Dermis microvascular lymphatic vessel endothelial cell (primary cell): ENCODE data around the gene GRM7. TPM values are rescaled to one million over a fixed set of nuclear protein-coding genes. Genes with fewer than 3 reads are reported as not detected.

Experiments
- DNase-seq, 2 donors: peaks; one replicate each; pipeline versions ENCODE4 v3.0.0 to v3.0.0-alpha.2; 2010; ENCODE audit warnings: low read depth in 2 of 2
- total RNA-seq: library from RNA; depleted of rRNA; stranded (reverse); fragments of >200 nt; gene quantifications from 2 replicates; pipeline ENCODE4 v1.2.1, GENCODE V29; 2014

GRM7 gene
- total RNA-seq, 1 donor from 2014 or later = not detected

DNA sequence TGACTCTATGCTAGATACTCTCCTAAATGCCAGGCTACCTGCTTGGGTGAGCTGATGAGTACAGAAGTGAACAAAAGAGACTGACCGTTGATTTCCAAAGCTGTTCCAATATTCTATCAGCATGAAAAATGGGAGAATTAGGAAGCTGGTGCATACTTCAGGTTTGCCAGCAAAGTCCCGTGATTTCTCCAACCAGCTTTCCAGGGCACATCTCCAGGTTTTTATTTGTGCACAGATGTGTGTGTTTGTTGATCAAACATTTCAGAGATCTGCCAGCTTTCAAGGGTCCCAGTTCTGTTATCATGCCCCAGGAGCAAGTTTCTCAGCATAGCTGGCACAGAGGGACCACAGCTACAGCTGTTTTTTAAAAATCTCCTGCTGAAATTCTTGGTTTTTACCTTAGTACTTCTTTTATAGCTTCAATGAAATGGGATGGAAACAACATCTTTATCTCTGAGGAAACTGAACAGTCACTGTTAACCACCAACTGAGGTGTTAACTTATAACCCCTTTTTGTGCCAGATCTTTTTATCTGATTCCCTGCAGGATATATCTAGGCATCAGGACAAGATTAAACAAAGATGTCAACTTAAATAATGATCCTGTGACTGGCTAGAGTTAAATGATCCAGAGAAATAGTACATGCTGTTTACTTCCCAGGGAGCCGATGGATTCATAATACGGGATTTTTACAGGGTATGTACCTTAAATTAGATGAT lies 380.8 kb downstream of the GRM7 start:
- no peak for DNase-seq

DNA sequence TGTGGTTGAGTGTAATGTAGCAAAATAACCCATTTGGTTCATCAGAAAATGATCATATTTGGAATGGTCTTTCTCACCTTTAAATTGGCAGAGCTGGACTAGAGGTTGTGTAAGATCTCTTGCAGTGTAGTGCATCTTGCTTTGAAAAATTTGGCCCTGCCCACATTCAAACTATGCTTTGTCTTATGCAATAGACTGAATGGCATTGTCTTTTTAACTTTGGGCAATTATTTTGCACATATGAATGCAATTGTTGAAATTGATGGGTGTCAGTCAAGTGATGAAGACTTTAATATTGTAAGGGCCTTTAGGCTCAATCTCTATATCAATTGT lies 381.4 kb downstream of the GRM7 start:
- no peak for DNase-seq

GRCh38 chr3:7249493-7250076 lies 388.7 kb downstream of the GRM7 start:
- DNase-seq = no peak

DNA sequence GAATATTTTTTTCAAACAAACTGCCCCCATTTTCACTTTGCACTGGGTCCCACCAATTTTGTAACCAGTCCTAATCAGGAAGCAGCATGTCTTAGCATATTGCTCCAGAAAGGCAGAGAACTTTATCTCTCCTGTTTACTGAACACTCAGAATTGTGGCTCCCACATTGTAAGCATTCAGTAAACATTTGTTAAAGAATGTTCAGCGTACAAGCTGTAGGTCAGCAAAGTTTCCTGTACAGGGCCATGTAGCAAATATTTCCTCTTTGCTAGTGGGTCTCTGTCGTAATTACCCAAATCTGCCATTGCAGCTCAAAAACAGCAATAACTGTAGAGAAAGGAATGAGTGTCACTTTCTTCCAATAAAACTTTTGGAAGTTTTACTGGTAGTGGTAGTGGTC lies 393.3 kb downstream of the GRM7 start:
- peak in 1 of 2 donors; percentile 4 for DNase-seq

DNA sequence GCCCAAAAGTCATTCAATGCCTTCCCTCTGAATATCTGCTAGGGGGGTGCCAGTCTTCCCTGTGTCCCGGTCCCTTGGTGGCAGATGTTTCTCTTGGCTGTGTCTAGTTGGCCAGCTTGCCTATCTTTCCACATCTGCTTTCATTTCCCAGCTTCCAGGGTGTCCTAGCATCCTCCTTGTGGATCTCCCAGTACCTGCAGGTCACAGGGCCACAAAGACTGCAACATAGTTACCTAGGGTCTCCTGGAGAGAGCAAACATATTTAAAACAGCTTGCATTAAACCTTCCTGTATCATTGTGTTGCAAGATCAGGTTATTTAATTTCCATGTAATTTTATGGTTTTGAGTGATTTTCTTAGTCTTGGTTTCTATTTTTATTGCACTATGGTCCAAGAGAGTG lies 400.1 kb downstream of the GRM7 start:
- no peak for DNase-seq

DNA sequence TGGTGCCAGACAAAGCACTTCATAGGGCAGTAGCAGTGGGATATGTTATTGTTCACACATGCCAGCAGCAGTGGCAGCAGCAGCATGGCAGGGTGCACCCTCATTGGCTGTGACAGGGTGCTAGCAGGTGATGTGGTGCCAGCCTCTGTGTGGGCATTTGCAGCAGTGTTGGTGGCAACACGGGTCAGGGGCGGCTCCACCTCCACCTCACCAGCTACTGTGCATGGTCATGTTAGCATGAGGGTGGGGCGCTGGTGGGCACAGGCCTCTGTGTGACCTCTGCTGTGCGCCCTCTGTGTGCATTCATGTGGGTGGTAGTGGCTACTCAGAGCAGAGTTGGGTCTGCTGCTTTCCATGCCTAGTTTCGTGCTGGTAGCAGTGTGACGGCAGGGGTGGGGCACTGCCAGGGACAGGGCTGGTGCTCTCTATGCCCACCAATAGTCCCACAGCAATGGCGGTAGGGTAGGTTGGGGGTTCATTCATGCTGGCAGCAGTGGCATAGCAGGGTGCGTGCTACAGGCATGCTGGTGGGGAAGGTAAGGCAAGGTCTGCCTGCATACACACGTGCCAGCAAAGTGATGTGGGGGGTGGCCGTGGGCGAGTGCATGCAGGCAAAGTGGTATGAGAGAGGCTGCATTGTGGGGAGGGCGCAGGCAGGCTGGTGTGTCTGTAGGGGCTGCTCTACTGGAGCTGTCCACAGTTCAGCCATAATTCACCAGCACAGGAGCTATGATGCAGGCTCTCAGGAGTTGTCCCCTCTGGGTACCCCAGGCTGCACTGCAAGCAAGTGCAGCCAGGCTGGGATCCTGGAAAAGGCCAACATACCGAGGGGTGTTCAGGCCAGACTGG lies 402.7 kb downstream of the GRM7 start:
- DNase-seq = no peak

DNA sequence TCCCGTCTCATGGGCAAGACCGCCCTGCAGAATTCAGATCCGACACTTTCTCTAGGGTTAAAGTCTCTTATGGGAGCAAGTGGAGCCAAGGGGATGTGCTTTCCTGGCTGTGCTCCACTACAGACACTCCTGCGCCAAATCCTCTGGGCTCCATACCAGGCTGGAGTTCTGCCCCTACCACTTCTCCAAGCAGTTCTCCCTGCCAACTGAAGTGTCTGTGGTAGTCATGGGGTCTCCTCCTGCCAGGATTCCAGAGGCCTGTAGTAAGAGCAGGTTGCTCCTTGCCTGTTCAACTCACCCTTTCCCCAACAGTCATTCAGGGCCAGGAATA lies 403.2 kb downstream of the GRM7 start:
- no peak for DNase-seq

GRCh38 chr3:7265736-7266135 lies 404.8 kb downstream of the GRM7 start:
- DNase-seq = no peak

DNA sequence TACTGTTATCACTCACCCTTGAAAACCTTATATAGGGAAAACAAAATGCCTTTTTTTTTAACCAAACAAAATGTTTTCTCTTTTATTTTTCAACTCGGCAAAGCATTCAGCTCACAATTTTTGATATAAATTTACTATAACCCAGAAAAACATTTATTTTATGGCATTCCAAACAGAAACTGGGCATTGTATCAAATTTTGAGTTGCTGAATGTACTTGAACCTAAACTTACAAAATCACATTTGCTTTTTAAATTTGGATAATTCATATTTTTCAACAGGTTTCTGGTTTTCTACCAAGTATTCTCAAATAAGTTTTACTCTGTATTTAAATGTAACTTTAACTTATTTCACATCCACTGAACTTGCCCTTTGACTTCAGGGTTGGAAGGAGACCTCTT lies 405.6 kb downstream of the GRM7 start:
- DNase-seq = no peak

- DNase-seq = no peak
These were observed 409.8 kb downstream of the GRM7 start for GRCh38 chr3:7270731-7271130.

- DNase-seq = peak in 1 of 2 donors; percentile 75
These were observed 410.7 kb downstream of the GRM7 start for GRCh38 chr3:7271631-7272030.

GRCh38 chr3:7272203-7272602 lies 411.3 kb downstream of the GRM7 start:
- peak in 1 of 2 donors; percentile 49 for DNase-seq

DNA sequence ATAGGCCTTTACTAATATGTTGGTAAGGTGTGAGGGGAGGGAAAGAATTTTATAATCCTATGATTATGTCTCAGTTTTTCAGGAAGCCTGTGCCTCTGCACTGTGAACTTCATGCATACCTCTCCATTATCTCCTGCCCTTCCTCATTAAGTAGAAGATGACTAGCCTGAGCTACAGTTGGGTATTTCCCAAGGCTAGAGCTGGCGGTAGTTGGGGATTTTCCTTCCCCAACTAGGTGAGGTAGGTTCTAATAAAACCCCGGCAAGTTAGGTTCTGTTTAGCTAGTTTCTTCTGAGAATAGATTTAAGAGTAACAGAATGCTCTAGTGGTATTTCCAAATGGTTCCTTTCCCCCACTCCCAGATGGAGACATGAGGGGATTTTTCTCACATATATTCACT lies 414.5 kb downstream of the GRM7 start:
- peak in 1 of 2 donors; percentile 17 for DNase-seq

DNA sequence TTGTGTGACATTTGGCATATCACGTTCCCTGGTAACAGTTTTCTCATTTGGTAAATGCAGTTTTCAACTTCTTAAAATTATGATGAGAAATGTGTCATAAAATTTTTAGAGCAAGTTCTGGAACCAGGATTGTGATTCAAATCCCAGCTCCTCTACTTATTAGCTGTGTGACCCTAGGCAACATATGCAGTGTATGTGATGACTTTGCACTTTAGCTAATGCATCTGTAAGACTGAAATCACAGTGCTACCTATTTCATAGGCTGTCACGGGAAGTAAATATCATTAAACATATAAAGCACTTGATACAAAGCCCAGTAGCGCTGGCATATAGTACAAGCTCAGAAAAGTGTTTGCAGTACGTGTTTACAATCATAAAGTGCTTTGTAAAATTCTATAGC lies 419.4 kb downstream of the GRM7 start:
- no peak for DNase-seq

DNA sequence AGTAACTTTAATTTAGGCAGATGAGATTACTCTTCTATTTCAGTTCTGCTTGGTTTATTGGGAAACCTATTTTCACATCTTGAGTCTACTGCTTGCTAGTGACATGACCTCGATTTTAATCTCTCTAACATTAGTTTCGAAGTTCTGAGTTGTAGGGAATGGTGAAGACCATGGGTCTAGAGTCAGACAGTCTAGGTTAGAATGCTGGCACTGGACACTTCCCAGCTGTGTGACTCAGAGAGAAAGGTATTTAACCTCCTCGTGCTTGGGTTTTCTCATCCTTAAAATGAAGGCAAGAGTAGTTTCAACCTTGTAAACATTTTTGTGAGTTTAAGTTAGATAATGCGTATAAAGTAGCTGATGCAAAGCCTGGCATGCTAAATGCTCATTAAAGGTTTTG lies 422.1 kb downstream of the GRM7 start:
- DNase-seq = no peak

DNA sequence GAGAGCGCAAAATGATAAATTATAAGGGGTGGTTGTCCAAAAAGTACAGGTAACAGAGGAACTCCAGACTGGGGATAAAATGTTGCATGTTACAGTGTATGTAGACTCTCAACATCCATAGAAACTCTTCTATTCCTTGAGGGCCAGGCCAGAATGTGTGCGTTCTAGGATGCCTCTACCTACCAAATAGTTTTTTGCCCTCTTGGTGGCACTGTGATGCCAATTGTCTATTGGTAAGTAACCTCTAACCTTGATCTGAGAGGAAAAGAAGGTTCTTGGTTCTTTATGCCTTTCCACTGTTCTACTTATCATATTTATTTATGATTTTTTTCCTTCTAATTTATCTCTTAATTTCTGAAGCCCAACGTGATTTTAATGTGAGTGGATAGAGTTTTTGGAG lies 424.6 kb downstream of the GRM7 start:
- peak; percentile 30 to 56 for DNase-seq

- DNase-seq = peak in 1 of 2 donors; percentile 30
These were observed 427.2 kb downstream of the GRM7 start for GRCh38 chr3:7288133-7288532.

- DNase-seq = no peak
These were observed 428.2 kb downstream of the GRM7 start for GRCh38 chr3:7289121-7289520.

- DNase-seq = no peak
These were observed 429.3 kb downstream of the GRM7 start for GRCh38 chr3:7290077-7290825.

- DNase-seq = no peak
These were observed 431.4 kb downstream of the GRM7 start for GRCh38 chr3:7292362-7292761.

DNA sequence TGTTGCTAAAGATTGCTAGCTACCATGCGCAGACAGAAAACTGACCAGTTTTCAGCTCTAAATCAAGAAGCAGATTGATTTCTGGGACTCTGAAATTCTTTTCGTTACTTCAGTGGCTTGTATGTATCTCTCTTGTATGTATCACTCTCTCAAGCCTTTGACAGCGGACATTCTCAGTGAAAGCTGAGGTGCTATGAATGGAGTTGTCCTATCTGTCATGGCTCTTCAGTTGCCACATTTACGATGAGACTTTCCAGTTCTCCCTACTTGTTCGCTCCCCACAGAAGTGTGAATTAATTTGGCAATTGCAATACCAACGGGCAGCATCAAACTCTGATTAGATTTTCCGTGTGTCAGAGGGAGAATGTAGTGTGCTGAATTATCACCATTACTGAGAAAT lies 432.4 kb downstream of the GRM7 start:
- no peak for DNase-seq

DNA sequence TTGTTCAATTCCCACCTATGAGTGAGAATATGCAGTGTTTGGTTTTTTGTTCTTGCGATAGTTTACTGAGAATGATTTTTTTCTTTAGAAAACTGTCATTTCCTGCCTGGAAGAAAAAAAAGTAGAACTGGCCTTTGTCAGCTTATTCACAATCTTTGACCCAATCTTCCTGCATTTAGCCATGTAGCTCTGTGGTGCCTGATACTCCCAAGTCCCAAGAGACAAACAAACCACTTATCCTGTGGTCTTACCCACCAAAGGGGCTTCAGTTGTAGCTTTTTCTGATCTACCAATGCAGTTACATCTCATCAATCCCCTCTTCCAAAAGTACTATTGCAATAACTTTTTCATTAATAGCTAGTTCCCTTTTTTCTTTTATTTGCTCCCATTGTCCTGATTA lies 444.6 kb downstream of the GRM7 start:
- peak; percentile 26 to 44 for DNase-seq
